C4-2B (cell line): ENCODE results near the gene TRAPPC12.

Source experiments
- H3K27ac ChIP-seq: fragments of 450-650 bp; 2 replicates; pipeline ENCODE4 v1.5.1; 2017
- CTCF ChIP-seq: fragments of 450-650 bp; conservative IDR thresholded peaks from 2 replicates; pipeline ENCODE4 v1.5.1; 2017; ENCODE audit warnings: mild to moderate bottlenecking
- ZFX ChIP-seq: fragments of 450-650 bp; IDR thresholded peaks from 2 replicates; pipeline ENCODE4 v1.6.1; 2017

Gene TRAPPC12

GRCh38 chr2:3341336-3341735 is 38.2 kb upstream of the TRAPPC12 start:
- H3K27ac ChIP-seq: no peak overlapping the region
- TF ChIP-seq ZFX: no peak

DNA sequence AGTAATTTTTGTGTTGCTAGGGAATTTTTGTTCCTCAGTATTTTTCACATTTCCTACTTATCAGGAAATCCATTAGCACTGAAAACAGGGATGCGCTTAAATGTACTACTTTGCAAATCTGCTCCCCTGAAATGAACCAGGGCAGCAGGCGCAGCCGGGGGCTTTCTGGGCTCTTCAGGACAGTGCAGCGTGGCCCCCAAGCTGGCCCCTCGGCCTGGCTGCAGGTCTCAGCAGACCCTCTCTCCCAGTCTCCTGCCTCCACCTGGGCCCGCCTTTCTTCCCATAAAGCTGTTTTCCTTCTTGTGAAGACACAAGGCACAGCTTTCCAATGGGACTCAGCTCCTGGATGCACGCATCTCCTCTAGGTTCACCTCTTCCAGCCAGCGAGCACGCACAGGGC is 37.2 kb upstream of the TRAPPC12 start:
- no peak for TF ChIP-seq CTCF
- no peak for TF ChIP-seq ZFX
- H3K27ac ChIP-seq: no peak overlapping the region

- no peak overlapping the region for H3K27ac ChIP-seq
- no peak for TF ChIP-seq ZFX
- TF ChIP-seq CTCF: no peak
Measured at GRCh38 chr2:3343012-3343411, 36.5 kb upstream of the TRAPPC12 start.

GRCh38 chr2:3344897-3345296 is 34.6 kb upstream of the TRAPPC12 start:
- TF ChIP-seq CTCF (no peak), ZFX (no peak)
- no peak overlapping the region for H3K27ac ChIP-seq

GRCh38 chr2:3345621-3346020 is 33.9 kb upstream of the TRAPPC12 start:
- TF ChIP-seq ZFX (no peak), CTCF (no peak)
- H3K27ac ChIP-seq: no peak overlapping the region

DNA sequence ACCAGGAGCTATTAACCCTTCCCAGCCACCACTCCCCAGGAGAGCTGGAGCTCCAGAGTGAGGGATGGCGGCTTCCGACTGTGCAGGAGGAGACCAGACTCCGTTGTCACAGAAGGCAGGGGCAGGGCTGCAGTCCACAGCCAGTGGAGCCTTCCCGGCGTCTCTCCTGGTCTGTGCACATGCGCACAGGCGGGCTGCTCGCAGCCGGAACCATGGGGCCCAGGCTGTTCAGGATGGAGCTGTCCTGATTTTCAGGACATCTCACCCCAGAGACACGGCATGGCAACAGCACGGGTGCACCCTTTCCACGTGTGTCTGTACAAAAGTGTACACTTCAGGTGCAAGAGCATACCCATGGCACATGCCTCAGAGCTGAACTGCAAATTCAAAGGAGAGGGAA is 30.7 kb upstream of the TRAPPC12 start:
- peak overlapping the region; percentile 75 for H3K27ac ChIP-seq
- TF ChIP-seq CTCF (no peak), ZFX (no peak)

DNA sequence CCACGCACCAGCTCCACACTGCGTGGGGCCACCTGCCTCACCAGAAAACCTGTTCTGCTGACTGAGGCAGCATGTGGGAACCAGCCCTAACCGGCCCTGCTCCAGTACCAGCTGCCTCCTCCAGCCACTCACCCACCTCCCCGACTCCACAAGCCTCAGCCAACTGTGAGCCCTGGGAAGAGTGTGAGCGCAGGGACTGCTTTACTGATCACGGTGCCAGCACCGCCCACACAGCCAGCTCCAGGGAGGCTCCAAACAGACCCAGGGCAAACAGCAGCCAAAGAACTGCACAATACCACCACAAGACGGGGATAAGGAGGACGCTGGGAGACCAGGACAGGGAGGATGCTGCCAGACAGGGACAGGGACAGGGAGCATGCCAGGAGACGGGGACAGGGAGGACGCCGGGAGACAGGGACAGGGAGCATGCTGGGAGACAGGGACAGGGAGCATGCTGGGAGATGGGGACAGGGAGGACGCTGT is 30.2 kb upstream of the TRAPPC12 start:
- peak overlapping the region; percentile 75 for H3K27ac ChIP-seq
- no peak for TF ChIP-seq CTCF
- TF ChIP-seq ZFX: no peak

- no peak overlapping the region for H3K27ac ChIP-seq
- TF ChIP-seq CTCF (no peak), ZFX (no peak)
Measured at GRCh38 chr2:3354986-3355385, 24.5 kb upstream of the TRAPPC12 start.
